ENCODE results near the gene RASA2.

DNA sequence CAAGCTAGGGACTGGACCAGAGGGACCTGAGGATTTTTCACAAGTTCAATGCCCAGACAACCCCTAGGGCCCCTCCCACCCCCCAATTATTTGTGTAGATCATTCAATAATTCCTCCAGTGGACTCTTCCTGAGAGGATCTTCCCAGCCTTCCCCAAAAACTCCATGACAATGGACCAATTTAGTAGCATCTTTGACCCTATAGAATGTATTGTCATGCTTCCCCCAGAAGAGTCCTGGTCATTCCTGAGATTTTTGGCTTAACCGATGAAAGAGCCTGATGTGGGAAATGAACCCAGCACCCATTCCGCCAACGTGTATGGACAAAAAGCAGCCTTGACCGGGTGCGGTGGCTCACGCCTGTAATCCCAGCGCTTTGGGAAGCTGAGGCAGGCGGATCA lies 132.1 kb downstream of the RASA2 start:
- TF ChIP-seq, protein P1, sequence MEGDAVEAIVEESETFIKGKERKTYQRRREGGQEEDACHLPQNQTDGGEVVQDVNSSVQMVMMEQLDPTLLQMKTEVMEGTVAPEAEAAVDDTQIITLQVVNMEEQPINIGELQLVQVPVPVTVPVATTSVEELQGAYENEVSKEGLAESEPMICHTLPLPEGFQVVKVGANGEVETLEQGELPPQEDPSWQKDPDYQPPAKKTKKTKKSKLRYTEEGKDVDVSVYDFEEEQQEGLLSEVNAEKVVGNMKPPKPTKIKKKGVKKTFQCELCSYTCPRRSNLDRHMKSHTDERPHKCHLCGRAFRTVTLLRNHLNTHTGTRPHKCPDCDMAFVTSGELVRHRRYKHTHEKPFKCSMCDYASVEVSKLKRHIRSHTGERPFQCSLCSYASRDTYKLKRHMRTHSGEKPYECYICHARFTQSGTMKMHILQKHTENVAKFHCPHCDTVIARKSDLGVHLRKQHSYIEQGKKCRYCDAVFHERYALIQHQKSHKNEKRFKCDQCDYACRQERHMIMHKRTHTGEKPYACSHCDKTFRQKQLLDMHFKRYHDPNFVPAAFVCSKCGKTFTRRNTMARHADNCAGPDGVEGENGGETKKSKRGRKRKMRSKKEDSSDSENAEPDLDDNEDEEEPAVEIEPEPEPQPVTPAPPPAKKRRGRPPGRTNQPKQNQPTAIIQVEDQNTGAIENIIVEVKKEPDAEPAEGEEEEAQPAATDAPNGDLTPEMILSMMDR (conservative IDR thresholded peaks at IDR 0.05; ENCODE audit: low read depth in 2 of 2), result no peak
- TF ChIP-seq EZH2 (IDR thresholded peaks at IDR 0.05; ENCODE audit: low read depth, unreplicated experiment) (no peak), EZH2phosphoT487 (IDR thresholded peaks at IDR 0.05; ENCODE audit: unreplicated experiment) (no peak), POLR2AphosphoS5 (IDR thresholded peaks at IDR 0.05; ENCODE audit: low read depth) (no peak), ZNF114 (CRISPR knock-in tag; IDR thresholded peaks at IDR 0.05) (no peak), REST (IDR thresholded peaks at IDR 0.05; ENCODE audit: unreplicated experiment) (no peak), CREB1 (CRISPR knock-in tag; IDR thresholded peaks at IDR 0.05; ENCODE audit: low read depth) (no peak), ZNF331 (CRISPR knock-in tag; IDR thresholded peaks at IDR 0.05; ENCODE audit: low read depth) (no peak), NANOG (IDR thresholded peaks at IDR 0.05; ENCODE audit: borderline replicate concordance) (no peak), STAT1 (IDR thresholded peaks at IDR 0.05; ENCODE audit: unreplicated experiment) (no peak), JUNB (IDR thresholded peaks at IDR 0.05; ENCODE audit: unreplicated experiment) (no peak)
- TF ChIP-seq, protein P2, sequence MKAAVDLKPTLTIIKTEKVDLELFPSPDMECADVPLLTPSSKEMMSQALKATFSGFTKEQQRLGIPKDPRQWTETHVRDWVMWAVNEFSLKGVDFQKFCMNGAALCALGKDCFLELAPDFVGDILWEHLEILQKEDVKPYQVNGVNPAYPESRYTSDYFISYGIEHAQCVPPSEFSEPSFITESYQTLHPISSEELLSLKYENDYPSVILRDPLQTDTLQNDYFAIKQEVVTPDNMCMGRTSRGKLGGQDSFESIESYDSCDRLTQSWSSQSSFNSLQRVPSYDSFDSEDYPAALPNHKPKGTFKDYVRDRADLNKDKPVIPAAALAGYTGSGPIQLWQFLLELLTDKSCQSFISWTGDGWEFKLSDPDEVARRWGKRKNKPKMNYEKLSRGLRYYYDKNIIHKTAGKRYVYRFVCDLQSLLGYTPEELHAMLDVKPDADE (IDR thresholded peaks at IDR 0.05), result no peak
- TF ChIP-seq, protein P3, sequence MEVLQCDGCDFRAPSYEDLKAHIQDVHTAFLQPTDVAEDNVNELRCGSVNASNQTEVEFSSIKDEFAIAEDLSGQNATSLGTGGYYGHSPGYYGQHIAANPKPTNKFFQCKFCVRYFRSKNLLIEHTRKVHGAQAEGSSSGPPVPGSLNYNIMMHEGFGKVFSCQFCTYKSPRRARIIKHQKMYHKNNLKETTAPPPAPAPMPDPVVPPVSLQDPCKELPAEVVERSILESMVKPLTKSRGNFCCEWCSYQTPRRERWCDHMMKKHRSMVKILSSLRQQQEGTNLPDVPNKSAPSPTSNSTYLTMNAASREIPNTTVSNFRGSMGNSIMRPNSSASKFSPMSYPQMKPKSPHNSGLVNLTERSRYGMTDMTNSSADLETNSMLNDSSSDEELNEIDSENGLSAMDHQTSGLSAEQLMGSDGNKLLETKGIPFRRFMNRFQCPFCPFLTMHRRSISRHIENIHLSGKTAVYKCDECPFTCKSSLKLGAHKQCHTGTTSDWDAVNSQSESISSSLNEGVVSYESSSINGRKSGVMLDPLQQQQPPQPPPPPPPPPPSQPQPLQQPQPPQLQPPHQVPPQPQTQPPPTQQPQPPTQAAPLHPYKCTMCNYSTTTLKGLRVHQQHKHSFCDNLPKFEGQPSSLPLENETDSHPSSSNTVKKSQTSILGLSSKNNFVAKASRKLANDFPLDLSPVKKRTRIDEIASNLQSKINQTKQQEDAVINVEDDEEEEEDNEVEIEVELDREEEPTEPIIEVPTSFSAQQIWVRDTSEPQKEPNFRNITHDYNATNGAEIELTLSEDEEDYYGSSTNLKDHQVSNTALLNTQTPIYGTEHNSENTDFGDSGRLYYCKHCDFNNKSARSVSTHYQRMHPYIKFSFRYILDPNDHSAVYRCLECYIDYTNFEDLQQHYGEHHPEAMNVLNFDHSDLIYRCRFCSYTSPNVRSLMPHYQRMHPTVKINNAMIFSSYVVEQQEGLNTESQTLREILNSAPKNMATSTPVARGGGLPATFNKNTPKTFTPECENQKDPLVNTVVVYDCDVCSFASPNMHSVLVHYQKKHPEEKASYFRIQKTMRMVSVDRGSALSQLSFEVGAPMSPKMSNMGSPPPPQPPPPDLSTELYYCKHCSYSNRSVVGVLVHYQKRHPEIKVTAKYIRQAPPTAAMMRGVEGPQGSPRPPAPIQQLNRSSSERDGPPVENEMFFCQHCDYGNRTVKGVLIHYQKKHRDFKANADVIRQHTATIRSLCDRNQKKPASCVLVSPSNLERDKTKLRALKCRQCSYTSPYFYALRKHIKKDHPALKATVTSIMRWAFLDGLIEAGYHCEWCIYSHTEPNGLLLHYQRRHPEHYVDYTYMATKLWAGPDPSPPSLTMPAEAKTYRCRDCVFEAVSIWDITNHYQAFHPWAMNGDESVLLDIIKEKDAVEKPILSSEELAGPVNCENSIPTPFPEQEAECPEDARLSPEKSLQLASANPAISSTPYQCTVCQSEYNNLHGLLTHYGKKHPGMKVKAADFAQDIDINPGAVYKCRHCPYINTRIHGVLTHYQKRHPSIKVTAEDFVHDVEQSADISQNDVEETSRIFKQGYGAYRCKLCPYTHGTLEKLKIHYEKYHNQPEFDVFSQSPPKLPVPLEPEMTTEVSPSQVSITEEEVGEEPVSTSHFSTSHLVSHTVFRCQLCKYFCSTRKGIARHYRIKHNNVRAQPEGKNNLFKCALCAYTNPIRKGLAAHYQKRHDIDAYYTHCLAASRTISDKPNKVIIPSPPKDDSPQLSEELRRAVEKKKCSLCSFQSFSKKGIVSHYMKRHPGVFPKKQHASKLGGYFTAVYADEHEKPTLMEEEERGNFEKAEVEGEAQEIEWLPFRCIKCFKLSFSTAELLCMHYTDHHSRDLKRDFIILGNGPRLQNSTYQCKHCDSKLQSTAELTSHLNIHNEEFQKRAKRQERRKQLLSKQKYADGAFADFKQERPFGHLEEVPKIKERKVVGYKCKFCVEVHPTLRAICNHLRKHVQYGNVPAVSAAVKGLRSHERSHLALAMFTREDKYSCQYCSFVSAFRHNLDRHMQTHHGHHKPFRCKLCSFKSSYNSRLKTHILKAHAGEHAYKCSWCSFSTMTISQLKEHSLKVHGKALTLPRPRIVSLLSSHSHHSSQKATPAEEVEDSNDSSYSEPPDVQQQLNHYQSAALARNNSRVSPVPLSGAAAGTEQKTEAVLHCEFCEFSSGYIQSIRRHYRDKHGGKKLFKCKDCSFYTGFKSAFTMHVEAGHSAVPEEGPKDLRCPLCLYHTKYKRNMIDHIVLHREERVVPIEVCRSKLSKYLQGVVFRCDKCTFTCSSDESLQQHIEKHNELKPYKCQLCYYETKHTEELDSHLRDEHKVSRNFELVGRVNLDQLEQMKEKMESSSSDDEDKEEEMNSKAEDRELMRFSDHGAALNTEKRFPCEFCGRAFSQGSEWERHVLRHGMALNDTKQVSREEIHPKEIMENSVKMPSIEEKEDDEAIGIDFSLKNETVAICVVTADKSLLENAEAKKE (CRISPR knock-in tag; IDR thresholded peaks at IDR 0.05), result no peak

Measured in GM23338 (cell line).